GM18499 (cell line): ENCODE results near the gene AFTPH.
A peak's percentile ranks its signal among the peaks of the same experiment; 100 is the strongest.

Experiments
- ATAC-seq: cut with Tn5 transposase; IDR thresholded peaks from one replicate; pipeline ENCODE4 v1.9.1; 2021; ENCODE audit warnings: moderate number of reproducible peaks; ENCODE audit not compliant: insufficient read depth, unreplicated experiment

Gene AFTPH

GRCh38 chr2:64625299-64626145, 101.4 kb downstream of the AFTPH start:
- ATAC-seq = no peak

- ATAC-seq = no peak
Observed at GRCh38 chr2:64626146-64626809, 102.2 kb downstream of the AFTPH start.

GRCh38 chr2:64626963-64627760, 103.0 kb downstream of the AFTPH start:
- no peak for ATAC-seq

- no peak for ATAC-seq
Observed at GRCh38 chr2:64627860-64628841, 104.0 kb downstream of the AFTPH start.

GRCh38 chr2:64629329-64629781, 105.2 kb downstream of the AFTPH start:
- ATAC-seq = no peak

GRCh38 chr2:64629875-64630274, 105.7 kb downstream of the AFTPH start:
- ATAC-seq = no peak

- no peak for ATAC-seq
Observed at GRCh38 chr2:64630752-64631151, 106.6 kb downstream of the AFTPH start.

- no peak for ATAC-seq
Observed at GRCh38 chr2:64631771-64632170, 107.6 kb downstream of the AFTPH start.

- ATAC-seq = no peak
Observed at GRCh38 chr2:64632835-64633819, 109.0 kb downstream of the AFTPH start.

GRCh38 chr2:64634345-64635267, 110.5 kb downstream of the AFTPH start:
- no peak for ATAC-seq

GRCh38 chr2:64635976-64636911, 112.1 kb downstream of the AFTPH start:
- peak; percentile 26 for ATAC-seq

- ATAC-seq = peak; percentile 38
Observed at GRCh38 chr2:64637000-64637635, 113.0 kb downstream of the AFTPH start.

GRCh38 chr2:64637931-64638330, 113.8 kb downstream of the AFTPH start:
- ATAC-seq = no peak

- no peak for ATAC-seq
Observed at GRCh38 chr2:64638502-64639120, 114.5 kb downstream of the AFTPH start.

GRCh38 chr2:64639691-64640090, 115.6 kb downstream of the AFTPH start:
- no peak for ATAC-seq
